Stimulated activated CD4-positive, alpha-beta T cell treated with anti-CD3 and anti-CD28 coated beads, Interleukin-12 subunit alpha, Interleukin-12 subunit beta, amount 100 ng/mL, for 48 hours (primary cell): ENCODE measurements around the gene LHFPL3.
"Not testable (repeated sequence)": the region's sequence is repeated elsewhere in the genome, so short reads cannot be mapped to it uniquely, and the experiment has no call there.

Source experiments
- DNase-seq, 3 donors: peaks; one replicate each; pipeline ENCODE4 v3.0.0-alpha.2; 2020; ENCODE audit warnings: low read depth in 2 of 3, low spot score in 1 of 3

The LHFPL3 gene

GRCh38 chr7:104482362-104483037 lies 154.1 kb downstream of the LHFPL3 start:
- DNase-seq: no peak

GRCh38 chr7:104486931-104487330 lies 158.5 kb downstream of the LHFPL3 start:
- DNase-seq: no peak

DNA sequence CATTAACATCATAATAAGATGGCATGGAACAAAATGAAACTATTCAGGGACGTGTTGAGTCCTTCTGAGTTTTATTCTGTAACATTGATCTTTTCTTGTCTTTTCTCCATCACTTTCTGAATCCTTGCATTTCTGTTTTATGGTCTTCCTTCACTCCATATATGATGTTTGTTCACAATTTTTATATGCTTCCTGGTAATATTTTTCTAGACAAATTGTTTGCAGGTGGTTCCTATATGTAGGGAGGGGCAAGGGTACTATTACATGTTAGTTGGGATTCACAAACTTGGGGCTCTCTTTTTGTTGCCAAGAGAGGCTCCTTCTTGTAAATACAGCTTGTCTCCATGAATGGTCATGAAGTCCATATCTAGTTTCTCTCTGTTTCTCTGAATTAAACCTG lies 159.2 kb downstream of the LHFPL3 start:
- no peak for DNase-seq

DNA sequence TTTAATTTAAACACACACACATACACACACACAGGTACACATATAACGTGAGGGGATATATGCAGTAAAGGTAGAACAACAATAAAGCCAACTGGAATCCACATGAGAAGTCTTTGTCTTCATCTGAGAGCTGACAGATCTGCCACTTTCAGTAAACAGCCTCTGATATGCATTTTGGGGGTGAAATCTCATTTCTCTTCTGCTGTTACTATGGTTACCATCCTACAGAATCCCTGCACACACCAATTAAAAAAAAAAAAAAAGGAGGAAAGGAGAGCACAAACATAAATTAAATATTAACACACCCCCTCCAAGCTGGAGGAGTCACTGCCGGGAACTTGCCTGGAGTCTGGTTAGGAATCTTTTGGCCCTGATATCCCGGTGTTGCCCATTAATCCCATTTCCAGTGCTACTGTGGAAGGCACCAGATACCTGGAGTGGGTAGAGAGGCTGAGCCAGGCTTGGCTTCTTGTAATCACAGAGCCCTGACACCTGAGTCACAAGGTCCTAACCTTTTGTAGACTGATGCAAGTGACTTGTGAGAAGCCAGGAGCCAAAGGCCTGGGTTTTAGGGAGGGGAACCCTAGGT lies 169.1 kb downstream of the LHFPL3 start:
- no peak for DNase-seq

- no peak for DNase-seq
Measured at GRCh38 chr7:104499975-104500374, 171.6 kb downstream of the LHFPL3 start.

DNA sequence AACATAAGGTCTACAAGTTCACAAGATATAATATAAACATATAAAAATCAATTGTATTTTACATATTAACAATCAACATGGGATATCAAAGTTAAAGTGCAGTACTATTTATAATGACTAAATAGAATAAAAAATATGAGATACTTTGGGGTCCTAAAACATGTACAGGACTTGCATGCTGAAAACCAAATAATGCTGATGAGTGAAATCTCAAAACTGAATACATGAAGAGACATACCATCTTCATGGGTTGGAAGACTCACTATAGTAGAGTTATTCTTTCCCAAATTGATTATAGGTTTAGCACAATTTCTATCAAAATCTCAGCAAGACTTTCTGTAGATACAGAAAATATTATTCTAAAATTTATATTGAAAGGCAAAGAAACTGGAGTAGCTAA lies 181.5 kb downstream of the LHFPL3 start:
- no peak for DNase-seq

DNA sequence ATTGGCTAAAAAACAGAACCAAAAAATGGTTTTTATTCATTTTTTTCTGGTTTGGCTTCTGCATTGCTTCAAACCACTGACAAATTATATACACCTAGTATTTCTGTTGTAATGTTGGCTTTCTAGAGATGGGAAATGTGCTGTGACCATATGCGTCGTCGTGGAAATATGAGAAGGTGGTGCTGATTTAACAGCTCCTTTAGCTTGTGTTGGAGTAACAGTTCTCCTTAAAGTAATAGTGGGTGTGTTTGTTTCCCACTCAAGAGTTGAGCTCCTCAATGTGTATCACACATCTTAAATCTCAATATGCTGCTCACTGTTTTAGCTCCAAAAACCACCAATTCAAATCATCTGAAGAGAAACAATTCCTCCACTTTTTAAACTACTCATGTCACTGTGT lies 196.4 kb downstream of the LHFPL3 start:
- DNase-seq: no peak

GRCh38 chr7:104528142-104528541 lies 199.7 kb downstream of the LHFPL3 start:
- DNase-seq: no peak

DNA sequence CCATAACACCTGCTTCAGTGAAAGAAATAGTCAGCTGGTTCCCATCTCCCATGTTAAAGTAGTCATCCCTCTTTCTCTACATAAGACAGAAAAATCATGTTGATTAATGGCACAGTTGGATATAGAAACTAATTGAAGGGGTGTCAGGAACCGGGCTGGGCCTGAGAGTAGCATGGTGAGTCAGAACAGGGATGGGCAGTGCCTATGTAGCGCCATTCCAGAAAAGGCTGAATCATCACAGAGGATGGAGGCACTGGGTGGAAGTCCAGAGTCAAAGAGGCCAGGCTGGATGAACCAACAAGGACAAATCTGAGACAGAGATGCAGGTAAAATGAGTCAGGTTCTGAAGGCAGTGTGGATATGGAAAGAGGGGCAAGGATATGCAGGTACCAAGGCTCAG lies 201.2 kb downstream of the LHFPL3 start:
- no peak for DNase-seq

DNA sequence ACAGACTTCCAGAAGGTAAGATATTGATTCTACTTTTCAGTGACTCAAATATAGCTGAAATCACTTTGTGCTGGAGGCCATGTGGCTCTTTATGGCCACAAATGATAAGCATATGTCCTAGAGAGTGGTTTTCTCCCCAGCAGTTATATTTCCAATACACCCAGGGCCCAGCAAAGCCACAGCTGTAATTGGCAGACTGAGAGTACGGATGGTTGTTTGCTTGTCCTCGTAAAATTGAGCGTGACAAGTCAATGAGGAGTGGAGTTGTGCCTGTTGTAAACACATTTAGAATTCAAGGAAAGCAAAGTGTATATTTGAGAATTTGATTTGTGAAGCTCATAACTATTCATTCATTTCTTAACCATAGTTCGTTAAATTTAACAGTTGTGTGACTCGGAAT lies 201.8 kb downstream of the LHFPL3 start:
- DNase-seq: no peak

DNA sequence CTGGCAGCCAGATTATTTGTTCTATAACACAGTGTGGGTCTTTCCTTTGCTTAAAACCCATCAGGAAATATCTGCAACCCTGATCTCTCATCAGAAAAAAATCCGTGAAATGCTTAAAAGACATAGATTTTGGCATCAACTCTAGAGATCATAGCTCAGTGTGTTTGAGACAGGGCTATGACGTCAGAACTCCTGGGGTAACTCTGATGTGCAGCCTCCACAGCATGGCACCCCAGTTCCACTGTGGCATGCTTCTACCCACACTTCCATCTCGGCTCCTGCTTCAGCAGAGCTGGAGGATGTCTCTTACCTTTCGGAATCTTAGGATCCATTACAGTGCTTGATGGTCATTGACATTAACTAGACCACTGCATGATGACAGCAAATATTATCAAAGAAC lies 205.7 kb downstream of the LHFPL3 start:
- DNase-seq: no peak

DNA sequence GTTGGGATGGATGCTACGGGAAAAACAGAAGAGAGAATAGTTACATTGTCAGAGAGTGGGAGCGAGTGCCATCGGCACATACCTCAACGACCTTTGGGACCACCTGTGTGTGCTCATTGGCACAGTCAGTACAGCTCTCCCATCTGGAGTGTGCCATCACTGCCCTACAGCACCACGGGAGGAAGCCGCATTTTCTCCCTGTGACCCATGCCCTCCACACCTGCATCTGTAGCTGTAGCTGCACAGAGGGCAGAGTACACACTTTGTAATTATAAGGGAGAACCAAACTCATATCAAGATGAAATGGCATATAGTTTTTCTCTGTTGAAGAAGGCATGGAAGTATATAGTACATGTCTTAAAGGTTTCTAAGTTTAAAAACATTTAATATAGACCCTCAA lies 207.4 kb downstream of the LHFPL3 start:
- no peak for DNase-seq

DNA sequence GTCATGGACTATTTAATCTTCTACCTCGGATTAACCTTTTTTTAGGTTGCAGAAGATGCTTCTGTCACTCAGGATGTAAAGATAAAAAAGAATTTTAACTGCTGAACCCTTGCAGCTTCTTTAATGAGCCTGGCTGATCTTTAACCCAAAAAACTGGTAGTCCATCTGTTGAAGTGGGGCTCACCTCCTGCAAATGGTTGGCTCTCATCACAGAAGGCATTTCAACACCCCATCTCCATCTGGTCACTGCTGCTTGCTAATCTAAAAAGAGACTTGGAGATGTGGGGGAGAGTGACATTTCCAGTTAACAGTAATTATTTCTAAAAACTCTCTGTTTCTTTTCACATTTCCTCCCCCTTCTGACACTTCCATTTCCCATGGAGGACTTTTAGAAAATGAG lies 208.6 kb downstream of the LHFPL3 start:
- DNase-seq: no peak

DNA sequence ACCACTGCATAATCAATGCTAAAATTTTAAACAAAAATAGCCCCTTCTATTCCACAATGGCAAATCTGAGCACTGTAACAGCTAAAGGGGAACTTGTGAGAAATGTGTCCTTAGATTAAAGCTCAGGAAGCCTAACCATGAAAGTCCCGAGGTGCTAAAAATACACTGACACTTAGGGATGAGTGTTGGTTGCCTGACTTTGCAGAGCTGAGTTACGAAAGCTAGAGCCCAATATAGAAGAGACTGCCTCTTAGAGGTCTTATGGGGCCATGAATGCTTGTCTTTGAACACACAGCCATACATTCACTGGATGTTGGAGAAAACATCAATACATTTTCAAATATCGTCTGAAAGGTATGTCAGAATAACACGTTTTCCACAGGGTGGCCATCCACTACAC lies 209.7 kb downstream of the LHFPL3 start:
- no peak for DNase-seq

GRCh38 chr7:104541897-104542296 lies 213.5 kb downstream of the LHFPL3 start:
- no peak for DNase-seq

GRCh38 chr7:104548861-104549260 lies 220.5 kb downstream of the LHFPL3 start:
- no peak for DNase-seq

DNA sequence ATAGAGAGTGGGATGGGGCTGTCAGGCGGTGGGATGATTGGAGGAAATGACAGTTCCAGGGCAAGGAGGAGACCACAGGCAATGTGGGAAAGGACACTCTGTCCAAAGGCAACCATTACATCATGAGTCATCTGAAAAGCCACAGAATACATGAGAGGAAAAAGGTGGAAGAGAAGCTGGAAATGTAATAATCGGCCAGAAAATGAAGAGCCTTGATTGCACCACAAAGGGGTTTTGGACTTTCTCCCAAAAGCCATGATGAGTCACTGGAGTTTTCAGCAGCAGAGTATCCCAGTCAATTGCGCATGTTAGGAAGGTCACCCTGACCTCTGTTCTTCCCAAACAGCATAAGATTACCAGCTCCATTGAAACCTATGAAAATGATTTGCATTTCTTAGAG lies 222.0 kb downstream of the LHFPL3 start:
- DNase-seq: no peak

- no peak for DNase-seq
Measured at GRCh38 chr7:104551226-104551625, 222.8 kb downstream of the LHFPL3 start.

DNA sequence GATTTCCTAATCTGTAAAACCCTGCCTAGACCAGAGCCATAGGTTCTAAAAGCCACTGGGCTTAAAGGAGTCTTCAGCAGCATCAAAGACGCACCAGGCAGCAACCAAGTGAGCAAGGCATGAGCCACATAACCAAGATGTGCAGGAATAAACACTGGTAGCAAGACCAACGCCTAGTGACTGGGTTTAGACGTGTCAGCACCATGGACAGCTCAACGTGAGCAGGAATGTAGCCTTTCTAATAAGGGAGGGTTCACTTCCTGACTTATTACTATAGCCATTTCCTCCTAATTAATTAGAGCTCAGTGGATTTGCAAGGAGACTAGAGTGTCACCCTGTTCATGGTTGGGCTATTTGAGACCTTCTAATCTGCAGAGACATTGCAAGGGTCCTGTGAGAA lies 223.7 kb downstream of the LHFPL3 start:
- no peak for DNase-seq

DNA sequence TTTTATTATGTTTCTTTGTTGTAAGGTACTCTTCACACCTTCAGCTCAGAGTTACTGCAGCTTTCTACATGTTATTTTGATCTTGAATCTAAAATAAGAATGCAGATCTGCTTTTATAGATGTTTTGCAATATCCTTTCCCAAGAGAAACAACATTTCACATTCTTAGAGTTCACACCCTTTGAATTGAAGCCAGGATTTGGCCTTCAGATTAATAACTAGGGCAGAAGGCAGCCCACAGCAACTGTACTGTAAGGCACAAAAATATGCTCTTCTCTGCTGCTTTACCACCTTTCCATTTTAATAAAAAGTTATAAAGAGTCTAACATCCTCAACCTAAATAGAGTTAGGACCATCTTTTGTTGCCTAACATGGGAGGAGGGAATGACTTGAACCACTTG lies 224.7 kb downstream of the LHFPL3 start:
- no peak for DNase-seq

- not testable (repeated sequence) for DNase-seq
Measured at GRCh38 chr7:104563350-104563901, 235.0 kb downstream of the LHFPL3 start.

- DNase-seq: no peak
Measured at GRCh38 chr7:104569751-104570150, 241.3 kb downstream of the LHFPL3 start.

GRCh38 chr7:104572554-104572953 lies 244.2 kb downstream of the LHFPL3 start:
- no peak for DNase-seq
